ENCODE measurements around the gene CDH11.

Gene CDH11

DNA sequence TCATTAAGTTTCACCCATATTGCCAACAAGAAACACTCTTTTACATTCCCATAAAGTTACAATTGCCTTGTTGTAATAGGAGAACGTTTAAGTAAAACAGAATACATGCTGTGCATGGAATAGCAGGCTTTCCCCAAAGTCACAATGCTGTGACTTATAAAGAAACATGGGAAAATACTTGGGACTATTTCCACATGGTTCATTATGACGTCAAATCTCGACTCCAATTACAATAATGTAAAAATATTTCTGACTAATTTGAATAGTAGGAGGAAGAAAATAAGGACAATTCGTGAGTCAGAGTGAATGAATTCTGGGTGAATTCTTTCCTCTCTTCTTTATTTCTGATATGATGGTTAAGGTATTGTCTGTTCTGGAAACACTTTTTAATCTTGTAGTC lies 52.8 kb downstream of the CDH11 start:
- DNase-seq, result no peak

DNA sequence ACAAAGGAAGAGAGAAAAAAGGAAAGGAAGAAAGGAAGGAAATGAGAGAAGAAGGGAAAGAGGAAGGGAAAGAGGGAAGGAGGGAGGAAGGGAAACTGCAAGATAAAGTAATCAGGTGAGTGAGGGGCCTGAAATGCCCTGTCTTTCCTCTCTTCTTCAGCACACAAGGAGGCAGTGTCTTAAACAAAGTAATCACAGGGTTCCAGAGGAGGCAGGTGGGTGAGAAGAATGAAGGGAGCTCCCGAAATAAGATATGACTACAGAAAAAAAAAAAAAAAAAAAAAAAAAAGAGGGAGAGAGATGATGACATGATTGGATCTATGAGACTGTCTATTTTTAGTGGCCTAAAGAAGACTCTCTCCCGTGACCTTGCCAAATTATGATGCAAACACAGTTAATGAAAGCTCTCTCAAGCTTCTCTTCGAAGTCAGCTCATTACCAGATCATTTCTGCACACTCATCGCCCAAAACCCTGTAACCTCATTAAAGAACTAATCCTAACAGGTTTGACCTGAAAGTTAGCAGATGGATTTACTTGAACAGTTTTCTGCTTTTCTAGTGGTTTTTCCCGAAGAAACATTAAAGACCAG lies 53.6 kb downstream of the CDH11 start:
- DNase-seq, result no peak

DNA sequence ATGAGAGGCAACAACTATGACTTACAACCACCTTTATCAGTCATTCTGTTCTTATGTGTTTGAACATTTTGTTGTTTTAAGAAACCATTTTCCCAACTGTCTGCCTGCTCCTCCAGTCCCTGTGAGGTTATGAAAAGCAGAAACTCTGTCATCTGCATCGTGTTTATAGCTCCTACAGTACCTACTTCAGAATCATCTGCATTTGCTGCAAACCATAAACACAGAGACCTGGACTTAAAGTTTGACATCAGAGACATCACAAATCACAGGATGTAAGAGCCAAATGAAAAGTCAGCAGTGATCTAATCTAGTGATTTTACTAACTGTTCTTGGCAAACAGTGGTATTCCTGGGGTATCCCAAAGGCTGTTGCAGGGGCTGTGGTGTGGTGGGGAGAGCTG lies 55.2 kb downstream of the CDH11 start:
- DNase-seq, result no peak

DNA sequence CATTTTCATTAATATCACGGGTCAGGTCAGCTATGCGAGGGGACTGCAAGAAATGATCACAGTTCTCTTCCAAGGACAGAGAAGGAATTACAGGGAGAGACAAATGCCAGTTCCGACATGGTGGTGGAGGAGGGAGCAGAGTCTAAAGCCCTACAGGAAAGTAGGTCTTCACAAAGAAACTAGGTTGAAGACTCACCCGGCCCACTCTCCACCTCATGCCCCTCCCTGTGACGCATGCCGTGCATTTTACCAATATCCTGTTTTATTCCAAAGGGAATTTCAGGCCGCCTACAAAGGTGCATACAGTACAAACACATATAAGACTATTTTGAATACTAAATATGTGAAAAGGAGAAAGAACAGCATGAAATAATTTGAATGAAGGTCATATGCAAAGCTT lies 56.8 kb downstream of the CDH11 start:
- DNase-seq, result no peak

DNA sequence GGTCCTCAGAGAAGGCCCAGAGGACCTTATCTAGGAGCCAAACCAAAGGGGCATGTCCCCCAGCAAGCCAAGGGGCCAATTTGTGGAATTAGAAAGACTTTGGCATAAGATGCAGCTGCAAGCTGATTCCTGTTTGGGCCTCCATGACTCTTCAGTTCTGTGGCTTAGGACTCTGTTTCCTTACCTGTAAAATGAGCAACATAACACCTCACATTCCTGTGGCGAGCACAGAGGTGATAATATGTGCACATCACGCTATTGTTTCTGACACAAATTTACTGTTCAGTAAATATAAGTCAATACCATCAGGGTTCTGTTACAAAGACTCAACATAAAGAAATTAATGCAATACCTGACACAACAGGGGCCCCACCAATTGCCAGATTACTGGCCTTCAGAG lies 57.7 kb downstream of the CDH11 start:
- no peak for DNase-seq

DNA sequence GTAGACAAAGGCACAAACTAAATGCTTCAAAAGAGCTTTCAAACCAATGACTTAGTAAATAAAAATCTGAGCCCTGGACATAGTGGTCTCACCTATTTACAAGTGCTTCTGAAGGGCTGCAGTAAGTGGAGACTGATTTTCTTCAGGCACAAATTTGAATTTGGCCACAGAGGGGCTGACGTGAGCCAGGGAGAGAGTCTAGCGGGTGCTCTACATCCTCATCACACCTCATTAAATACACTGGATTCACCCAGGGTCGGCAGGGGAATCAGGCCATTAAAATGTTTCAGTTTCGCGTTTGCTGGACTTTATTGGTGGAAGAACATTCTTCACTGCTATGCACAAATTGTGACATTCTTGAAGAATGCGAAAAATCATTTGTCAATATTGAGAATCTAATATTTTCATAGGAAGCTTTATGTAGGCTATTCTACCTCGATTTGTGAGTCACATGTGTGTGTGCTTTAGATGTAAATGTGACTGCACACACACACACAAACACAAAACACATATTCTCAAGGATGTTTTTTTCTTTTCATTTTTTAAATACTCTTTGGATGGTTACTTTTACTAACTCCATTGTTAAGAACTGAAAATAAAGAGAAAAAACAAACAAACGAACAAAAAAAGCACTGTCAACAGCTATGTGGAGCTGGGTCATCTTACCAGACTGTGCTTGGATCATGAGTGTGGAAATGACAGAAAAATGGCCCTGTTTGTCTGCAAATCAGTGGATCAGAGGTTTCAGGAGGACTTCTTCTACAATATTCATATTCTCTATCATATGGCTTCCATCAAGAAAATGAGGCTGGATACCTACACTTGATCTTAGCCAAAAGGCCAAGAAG lies 58.9 kb downstream of the CDH11 start:
- DNase-seq, result no peak

DNA sequence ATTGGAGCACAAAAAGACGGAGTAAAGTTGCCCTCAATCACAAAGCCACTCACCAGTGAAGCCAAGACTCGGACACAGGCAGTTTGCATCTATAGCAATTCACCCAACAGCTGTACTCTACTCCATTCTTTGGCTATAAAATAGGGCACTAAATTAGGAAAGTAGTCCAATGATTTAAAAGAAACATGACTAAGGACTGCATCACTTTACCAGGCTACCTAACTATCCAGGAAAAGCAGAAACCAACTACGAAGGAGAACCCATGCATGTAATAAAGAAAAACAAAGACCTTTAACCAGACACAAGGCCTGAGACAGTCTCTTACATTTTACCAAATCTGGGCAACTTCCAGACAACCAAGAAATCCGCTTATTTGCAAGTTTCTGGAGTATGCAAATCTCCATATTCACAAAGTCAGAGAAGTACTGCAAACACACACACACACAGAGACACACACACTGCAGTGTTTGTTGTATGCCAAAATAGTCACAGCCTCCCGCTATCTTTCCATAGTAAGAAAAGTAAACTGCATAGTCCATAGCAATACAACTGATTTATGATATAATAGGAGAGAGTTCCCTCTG lies 59.8 kb downstream of the CDH11 start:
- no peak for DNase-seq

DNA sequence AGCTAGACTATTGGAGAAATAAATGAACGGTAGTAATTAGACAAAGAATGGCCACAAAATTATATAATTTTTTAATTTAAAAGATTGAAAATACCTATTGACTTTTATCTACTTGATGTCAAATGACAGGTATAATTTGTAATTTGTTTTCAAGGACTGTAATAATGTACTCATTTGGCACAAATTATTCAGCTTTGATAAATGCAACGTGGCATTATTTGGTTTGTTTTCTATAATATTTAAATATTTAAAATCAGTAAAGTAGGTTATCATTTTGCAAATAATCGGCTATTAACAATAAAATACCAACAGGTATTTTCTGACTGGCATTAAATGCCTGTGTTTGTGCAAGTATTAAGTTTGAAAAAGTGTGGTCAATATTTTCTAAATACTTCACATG lies 60.6 kb downstream of the CDH11 start:
- DNase-seq, result no peak

DNA sequence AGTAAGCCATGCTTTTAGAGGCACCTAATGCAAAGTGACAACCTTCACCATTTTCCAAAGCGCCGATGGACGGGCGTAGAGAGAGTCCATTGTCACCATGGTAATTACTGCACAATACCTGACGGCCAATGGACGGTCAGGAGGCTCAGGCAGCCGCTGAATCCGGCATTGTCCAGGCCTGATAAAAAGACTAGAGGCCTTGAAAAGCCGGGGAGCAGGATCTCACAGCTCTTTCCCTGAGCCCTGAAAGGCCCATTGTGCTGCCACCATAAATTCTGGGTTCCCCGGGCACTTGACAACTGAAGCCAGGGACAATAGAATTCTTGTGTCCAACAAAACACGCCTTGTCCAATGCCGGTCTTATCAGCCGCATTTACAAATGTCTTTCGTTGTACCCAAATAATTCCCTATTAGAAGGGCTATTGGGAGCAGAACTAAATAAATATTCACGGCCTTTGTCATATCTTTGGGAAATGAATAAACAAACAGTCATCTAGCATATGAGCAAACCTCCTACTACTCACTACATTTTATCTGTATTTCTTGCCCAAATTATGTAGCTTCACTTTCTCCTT lies 62.4 kb downstream of the CDH11 start:
- DNase-seq, result no peak

DNA sequence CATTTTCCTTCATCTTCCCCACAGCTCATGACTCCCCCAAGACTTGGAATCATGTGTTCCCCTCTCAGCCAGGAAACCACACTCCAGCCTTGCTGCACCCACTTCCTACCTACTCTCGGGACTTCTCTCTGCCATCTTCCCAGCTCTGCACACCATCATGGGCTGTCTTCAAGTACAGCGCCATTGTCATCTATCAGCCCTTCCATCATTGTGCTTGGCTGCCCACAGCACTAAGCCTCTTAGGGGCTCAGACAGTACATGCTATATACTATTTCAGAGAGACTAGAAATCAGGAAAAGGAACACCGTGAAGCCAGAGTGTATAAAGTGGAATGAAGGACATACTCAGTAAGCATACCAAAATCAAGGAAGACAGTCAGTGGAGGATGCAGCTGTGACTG lies 64.7 kb downstream of the CDH11 start:
- DNase-seq, result no peak

DNA sequence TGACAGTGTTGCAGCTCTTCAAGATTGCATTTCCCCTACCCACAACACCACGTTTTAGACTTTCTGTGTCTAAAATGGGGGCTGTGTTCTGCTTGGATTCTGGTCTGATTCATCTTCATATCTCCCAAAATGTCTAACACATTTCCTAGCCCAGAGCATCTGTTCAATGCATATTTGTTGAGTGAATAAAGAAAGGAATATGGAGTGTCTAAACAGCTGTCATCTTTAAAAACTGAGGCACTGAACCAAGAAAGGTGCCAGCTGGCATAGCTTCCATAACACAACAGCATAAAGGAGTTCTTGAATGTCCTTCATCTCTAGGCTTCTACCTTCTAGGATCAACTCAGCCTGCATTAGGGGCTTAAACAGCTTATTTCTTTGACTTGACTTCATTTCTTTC lies 67.4 kb downstream of the CDH11 start:
- no peak for DNase-seq

DNA sequence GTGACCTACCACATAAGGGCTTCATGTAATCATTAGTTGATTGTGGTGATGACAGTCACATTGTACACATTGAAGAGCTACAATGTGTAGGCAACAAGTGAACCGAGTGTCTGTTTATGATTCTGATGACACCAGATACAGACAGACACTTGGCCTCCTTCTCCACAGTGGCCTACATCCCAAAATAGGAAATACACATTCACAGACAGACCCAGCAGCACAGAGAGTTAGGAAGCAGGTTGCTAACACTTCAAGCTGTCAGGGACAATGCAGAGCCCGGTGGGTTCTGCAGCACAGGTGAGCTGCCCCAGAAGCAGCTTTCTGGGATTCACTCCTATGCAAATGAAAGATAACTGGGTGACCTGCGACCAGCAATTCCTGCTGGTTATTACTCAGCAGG lies 72.2 kb downstream of the CDH11 start:
- no peak for DNase-seq

DNA sequence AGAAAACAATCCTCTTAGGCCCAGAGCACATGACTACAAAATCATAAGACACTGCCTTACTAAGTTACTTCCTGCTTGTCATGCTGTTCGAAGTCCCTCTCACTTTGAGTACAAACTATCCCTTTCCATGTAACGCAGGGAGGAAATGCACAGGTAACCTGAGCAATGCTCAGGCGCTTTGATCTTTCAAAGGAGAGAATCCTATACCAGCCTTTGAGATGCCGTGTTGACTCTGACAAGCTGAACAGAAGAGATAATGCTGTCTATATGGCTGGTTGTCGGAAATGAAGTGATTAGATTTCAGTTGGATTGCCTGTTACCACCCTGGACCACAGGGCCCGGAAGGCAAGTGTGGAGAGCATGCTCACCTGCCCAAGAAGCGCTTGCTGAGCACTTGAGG lies 75.9 kb downstream of the CDH11 start:
- no peak for DNase-seq

DNA sequence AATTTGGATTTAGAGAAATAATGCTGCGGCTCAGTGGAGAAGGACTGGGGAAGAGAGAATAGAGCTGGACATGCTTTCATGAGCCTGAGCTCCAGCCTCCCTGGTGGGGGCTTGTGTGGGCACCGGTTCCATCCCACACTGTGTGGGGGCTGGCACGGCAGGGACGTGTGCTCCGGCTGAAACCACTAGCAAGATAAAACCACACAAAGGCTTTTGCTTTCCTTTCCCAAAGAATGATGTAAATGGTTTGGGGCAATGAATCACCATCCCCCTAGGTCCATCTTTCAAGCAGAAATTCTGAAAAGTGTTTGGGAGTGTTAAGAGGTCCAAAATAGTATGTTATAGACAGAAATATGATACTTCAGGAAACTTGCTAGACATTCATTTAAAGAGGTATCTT lies 77.0 kb downstream of the CDH11 start:
- no peak for DNase-seq

DNA sequence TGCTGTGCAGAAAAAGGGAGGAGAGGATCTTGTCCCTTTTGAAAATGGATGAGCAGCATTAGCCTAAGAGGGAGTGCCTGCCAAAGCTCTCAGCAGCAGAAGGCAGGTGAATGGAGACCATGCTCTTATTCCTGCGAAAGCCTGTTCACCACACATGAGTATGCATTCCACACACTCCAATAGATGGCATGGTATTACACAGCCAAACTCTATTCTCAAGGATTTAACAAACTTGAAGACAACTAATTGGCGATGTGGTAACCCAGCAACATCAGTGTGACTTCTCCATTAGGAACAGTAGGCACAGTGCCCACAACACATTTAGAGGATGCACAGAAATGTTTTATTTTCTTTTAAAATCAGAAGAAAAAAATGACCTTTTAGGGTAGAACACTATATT lies 77.8 kb downstream of the CDH11 start:
- DNase-seq, result no peak

DNA sequence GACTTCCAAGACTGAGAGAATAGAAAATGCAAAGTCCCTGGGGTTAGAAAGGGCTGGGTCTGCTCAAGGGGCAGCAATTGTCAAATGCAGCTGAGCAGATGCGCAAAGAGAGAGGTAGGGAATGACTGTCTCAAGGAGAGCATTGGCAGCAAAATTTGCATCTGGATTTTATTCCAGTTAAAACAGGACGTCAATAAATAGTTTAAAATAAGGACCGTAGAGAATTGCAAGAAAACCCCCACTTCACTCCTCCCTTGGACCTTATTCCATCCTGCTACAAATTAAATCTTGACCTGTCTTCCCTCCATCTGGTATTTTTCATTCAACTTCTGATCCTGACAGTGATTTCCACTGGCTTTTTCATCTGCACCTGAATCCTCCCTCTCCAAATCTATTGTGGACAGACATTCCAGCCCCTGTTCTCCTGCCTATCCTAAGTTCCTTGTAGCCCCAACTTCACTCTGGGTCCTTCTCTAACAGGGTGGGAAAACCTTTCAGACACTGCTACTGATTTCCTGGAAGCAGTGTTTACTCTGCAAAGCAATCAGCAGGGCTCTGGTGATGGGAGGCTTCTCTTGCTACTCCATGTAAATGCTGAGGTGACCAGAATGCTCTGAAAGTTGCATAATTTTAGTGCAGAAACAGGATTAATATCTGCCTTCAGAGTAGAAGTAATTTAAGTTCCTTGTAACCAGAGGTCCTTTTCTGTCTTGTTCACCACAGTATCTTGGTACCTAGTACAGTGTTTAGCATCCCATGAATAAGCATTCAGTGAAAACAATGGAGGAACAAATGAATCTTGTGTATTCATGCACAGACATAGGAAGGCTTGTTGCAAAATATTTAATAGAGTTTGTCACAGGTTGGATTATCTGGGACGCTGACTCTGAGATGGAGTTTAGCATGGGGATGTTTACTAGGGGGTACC lies 79.2 kb downstream of the CDH11 start:
- DNase-seq, result no peak

DNA sequence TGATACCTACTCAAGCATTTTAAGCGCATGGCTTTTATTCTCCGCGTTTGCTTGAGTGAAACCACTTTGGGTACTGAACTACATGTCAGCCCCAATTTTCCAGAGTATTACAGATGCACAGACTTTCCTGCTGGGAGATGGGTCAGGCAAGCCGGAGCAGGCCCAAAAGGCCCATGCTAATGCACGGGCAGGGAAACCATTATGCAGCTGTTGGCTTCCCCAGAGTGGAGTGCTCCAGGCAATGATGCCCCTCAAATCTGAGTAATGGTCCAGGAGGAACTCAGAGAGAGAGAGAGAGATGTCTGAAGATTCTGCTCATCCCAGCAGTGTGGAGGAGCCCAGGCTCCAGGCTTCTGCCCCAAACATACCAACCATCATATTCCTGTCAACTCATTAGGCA lies 80.2 kb downstream of the CDH11 start:
- DNase-seq, result no peak

DNA sequence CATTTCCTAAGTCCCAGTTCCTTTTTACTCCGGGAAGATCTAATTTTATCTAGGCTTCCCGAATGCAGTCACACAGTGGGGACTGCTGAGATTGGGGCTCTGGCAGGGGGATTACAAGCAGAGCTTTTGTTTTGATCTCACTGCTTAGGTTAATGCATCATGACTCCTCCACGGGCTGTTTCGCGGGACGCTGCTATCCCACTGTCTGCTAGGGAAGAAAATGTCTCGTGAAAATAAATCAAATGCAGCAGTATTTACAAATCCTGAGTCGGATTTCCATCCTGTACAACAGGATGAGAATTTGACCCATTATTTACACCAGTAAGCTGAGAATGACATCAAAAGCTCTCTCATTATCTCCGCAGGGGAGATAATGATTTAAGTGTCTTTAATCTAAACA lies 83.8 kb downstream of the CDH11 start:
- DNase-seq, result no peak

DNA sequence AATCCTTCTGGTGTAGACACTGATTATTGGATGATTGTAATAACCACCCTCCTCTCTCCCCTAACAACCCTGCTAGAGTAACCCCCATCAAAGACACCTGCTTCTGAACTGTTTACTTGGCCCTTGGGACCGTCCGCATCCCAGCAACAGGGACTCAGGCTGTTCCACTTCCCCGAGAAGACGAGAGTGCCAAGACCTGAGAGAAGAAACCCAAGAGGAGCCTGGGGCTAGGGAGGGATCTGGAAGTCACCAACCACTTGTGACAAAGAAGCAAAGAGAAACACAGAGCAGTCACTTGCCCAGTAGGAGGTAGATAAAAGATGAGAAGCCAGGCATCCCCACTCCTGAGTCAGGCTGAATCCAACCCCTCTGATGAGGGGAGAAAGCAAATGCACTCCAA lies 84.3 kb downstream of the CDH11 start:
- no peak for DNase-seq

DNA sequence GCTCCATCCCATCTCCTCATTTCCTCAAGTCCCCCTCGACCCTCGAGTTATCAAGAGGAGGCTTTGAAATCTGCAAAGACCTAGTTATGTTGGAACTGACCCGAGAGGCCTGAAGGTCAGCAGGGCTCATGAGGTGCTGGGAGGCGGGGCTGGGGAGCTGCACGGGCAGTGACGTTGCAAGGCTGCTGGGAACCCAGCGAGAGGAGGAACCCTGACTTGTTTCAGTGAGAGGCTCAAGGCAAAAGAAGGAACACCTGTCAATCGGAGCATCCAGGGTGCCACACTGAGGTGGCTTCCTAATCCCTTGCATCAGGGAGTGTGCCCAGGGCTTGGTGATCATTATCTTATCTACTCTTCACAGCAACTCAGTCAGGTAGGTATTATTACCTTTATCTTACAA lies 86.9 kb downstream of the CDH11 start:
- no peak for DNase-seq

DNA sequence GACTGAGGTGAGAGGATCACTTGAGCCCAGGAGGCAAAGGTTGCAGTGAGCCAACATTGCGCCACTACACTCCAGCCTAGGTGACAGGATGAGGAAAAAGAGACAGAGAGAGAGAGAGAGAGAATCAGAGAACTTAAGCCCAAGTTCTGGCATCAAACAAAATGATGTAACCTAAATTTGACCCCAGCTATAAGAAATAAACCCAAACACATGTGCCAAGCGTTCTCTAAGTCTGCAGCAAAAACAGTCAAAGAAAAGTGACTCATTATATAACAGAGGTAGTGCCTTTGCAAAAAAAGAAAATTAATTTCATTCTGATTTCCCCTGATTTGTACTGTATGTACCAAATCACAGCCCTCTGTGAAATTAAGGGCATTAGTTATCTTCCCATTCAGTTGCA lies 89.5 kb downstream of the CDH11 start:
- no peak for DNase-seq

DNA sequence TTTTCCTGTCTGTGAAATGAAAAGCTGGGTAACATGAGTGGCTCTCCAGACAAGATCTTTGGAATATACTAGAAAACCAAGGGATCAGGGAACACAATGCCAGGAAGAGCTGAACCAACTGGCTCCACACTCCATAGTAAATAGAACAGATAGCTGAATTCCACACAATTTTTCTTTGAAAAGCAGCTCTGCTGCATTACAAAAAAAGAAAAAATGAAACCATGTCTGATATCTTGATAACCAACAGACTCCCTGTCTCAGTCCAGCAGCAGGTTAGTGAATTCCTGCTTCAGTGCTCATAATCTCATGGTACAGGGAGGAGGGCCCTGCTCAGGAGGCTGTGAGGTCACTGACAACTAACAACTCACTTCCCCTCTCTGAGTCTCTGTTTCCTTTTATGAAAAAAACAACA lies 97.1 kb downstream of the CDH11 start:
- no peak for DNase-seq

DNA sequence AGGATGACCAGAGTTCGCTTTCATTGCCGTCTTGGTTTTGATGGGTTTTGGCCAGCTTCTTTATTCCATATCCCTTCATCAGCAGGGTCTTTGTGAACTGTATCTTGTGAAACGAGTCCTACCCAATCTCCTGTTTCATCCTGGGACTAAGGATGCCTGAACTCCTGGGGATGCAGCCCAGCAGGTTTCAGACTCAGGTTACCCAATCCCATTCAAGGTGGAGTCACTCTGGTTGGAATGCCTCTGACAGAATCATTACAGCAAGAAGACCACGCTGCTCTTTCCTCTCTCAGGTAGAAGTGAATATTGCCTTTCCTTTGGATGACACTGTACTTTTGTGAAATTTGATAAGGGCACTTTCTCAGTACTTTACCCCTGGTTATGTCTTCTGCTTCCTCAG lies 98.1 kb downstream of the CDH11 start:
- DNase-seq, result no peak

Measured in suppressor macrophage (primary cell).